ENCODE measurements around the gene P2RX4. TPM values are rescaled to one million over a fixed set of nuclear protein-coding genes. Genes with fewer than 3 reads are reported as not detected.

P2RX4 gene
- total and polyA plus RNA-seq, 2 of the 4 experiments (the other 2 are of a cell fraction), result 9.5 to 12.6 TPM

- no peaks in the 10 kb centered on the region; a peak in 1 of 4 replicates for H3K79me1 ChIP-seq (ENCODE audit: low read depth in 1 of 2, low read length in 2 of 2)
- no peak overlapping the region for H4K5ac ChIP-seq (ENCODE audit: low read depth, low read length)
- no peaks in the 10 kb centered on the region for H3K9me1 ChIP-seq (ENCODE audit: insufficient read depth, low read length)
- in situ Hi-C loops (cut with MboI; ENCODE audit: low sequenced_read_pairs), result no loop called here
- no peak overlapping the region for H3K9ac ChIP-seq (ENCODE audit: low read depth, low read length)
- no peak overlapping the region for H2AK5ac ChIP-seq (ENCODE audit: low read depth, low read length)
- H3K18ac ChIP-seq (ENCODE audit: low read depth, low read length), result no peak overlapping the region
- no peak overlapping the region for H2AFZ ChIP-seq (replicated peaks; ENCODE audit: low read length, poor library complexity)
- no peaks in the 10 kb centered on the region for H3K27me3 ChIP-seq (ENCODE audit: control insufficient read depth, insufficient read depth, low read length)
- WGBS, 2 experiments (ENCODE audit: extremely low coverage in 2 of 2, insufficient read length in 1 of 2), result 92% methylated on average over 2 of the region's 7 CpGs; no CpG with 5 or more reads in 1 of the 2 experiments
- H2BK15ac ChIP-seq (ENCODE audit: low read depth, low read length), result no peak overlapping the region
- no peak overlapping the region for H2BK120ac ChIP-seq (ENCODE audit: low read depth, low read length)
- no TSS peak for BruUV-seq (replicated peaks)
- no peak for DNase-seq
- no peak overlapping the region for H3K4me2 ChIP-seq (ENCODE audit: low read depth, low read length)
- ChIA-PET POLR2A (ENCODE audit: unreplicated experiment) (no interaction called here), CTCF (interaction anchor here (0.7 to 1.7 kb wide), 2 partner anchors 8 to 9 kb away, joined by 3 to 5 read pairs; no protein-coding TSS in a partner anchor)
- H2BK5ac ChIP-seq (ENCODE audit: low read depth, low read length, poor library complexity, severe bottlenecking), result no peak overlapping the region
- H3K14ac ChIP-seq (replicated peaks; ENCODE audit: low read depth, low read length), result no peak overlapping the region
- dilution Hi-C loops (cut with HindIII; ENCODE audit: low sequenced_read_pairs, unreplicated experiment), result no loop called here
- intact Hi-C loops (cut with micrococcal nuclease), result no loop called here
- peaks cover 22% of the 10 kb centered on the region for H3K36me3 ChIP-seq (ENCODE audit: control insufficient read depth, insufficient read depth, low read length)
- H3K4ac ChIP-seq (ENCODE audit: low read depth, low read length), result no peak overlapping the region
- H3K9me3 ChIP-seq (ENCODE audit: control insufficient read depth, insufficient read depth, low read length), result no peaks in the 10 kb centered on the region
- peaks cover 2% of the 10 kb centered on the region for H3K4me1 ChIP-seq (ENCODE audit: control insufficient read depth, insufficient read depth, low read length)
- TF ChIP-seq CTCF (conservative IDR thresholded peaks at IDR 0.05; ENCODE audit: low read depth, low read length) (no peak), RAD21 (IDR thresholded peaks at IDR 0.05; ENCODE audit: low read length) (no peak), ELK1 (IDR thresholded peaks at IDR 0.05; ENCODE audit: borderline replicate concordance, low read depth, low read length) (no peak), CEBPB (IDR thresholded peaks at IDR 0.05; ENCODE audit: low read depth, low read length) (no peak), MXI1 (IDR thresholded peaks at IDR 0.05; ENCODE audit: borderline replicate concordance, low read depth, low read length) (no peak), FOS (IDR thresholded peaks at IDR 0.05; ENCODE audit: low read depth, low read length) (no peak), CHD1 (IDR thresholded peaks at IDR 0.05; ENCODE audit: low read depth, low read length) (no peak)
- peaks cover 3% of the 10 kb centered on the region; the same call in 1 of the 2 replicates for H4K20me1 ChIP-seq (ENCODE audit: insufficient read depth, low read length)
- no peak overlapping the region for H3K23ac ChIP-seq (ENCODE audit: low read depth, low read length)
- no peak overlapping the region for H2BK20ac ChIP-seq (ENCODE audit: low read depth, low read length)
- H3K56ac ChIP-seq (ENCODE audit: extremely low read depth, insufficient read depth, low read length), result no peak overlapping the region
- H3K4me3 ChIP-seq (ENCODE audit: insufficient read depth, low read depth, low read length), result no peak overlapping the region
- H4K8ac ChIP-seq (ENCODE audit: low read depth in 2 of 2, low read length in 2 of 2), result no peak overlapping the region
- ATAC-seq (ENCODE audit: low read depth), result 0 out of 2 replicates have a peak, but pooled peaks have one; percentile 9
- H2AK9ac ChIP-seq (replicated peaks; ENCODE audit: low read depth, low read length, poor library complexity), result no peak overlapping the region
- no peak overlapping the region for H3K27ac ChIP-seq (ENCODE audit: insufficient read depth, low read length)
- H4K91ac ChIP-seq (ENCODE audit: insufficient read depth, low read depth, low read length), result no peak overlapping the region
Observed at GRCh38 chr12:121238604-121239350, 28.8 kb downstream of the P2RX4 start.
